ENCODE data around the gene POLDIP2.

GRCh38 chr17:28368915-28369683 lies 11.8 kb upstream of the POLDIP2 start:
- TF ChIP-seq POLR2A (IDR thresholded peaks at IDR 0.05), result no peak
- no peak for TF ChIP-seq EP300 (IDR thresholded peaks at IDR 0.05)
- TF ChIP-seq CTCF (IDR thresholded peaks at IDR 0.05), result no peak
- TF ChIP-seq POLR2AphosphoS5 (IDR thresholded peaks at IDR 0.05), result no peak

Data from upper lobe of left lung (tissue), 4 donors.